Endothelial cell of umbilical vein (primary cell): Measurements from ENCODE around the gene RNF32. TPM values are rescaled to one million over a fixed set of nuclear protein-coding genes. Genes with fewer than 3 reads are reported as not detected.

ENCODE experiments used
- BruUV-seq: library from RNA; stranded (reverse); fragments of 400-500 nt; replicated peaks from 2 replicates; lab custom pipeline; 2021; lab: Mats Ljungman, UMichigan
- CTCF ChIA-PET: fragments of 300-600, 350-600 bp; sonication (Branson Sonifier 250); formaldehyde crosslinking; loops from one replicate; lab custom pipeline; 2021; ENCODE audit warnings: antibody characterized with exemption, inconsistent platforms; lab: Charles Lee
- POLR2A ChIA-PET: fragments of 300-600, 350-600 bp; sonication (Branson Sonifier 250); formaldehyde crosslinking; loops from one replicate; lab custom pipeline; 2021; ENCODE audit warnings: antibody characterized with exemption, inconsistent platforms; lab: Charles Lee
- DNase-seq: peaks from one replicate; pipeline ENCODE4 v3.0.0-alpha.2; 2011; ENCODE audit warnings: low read depth, low spot score
- FAIRE-seq: peaks from 2 replicates; lab custom pipeline; 2011; peaks lifted over from hg19 to GRCh38; lab: Jason Lieb, UNC
- H2AFZ ChIP-seq: 2 replicates; pipeline ENCODE4 v1.6.0; 2012; ENCODE audit warnings: low read depth, low read length, control low read depth, inconsistent platforms
- H3K27ac ChIP-seq: 2 replicates; pipeline ENCODE4 v1.5.1; 2011; ENCODE audit warnings: low read depth, mild to moderate bottlenecking, control low read depth, low read length, moderate library complexity; ENCODE audit not compliant: insufficient read depth
- H3K27me3 ChIP-seq, 2 experiments: 2 replicates each; pipeline versions ENCODE4 v1.6.0 to v1.6.1; 2011; ENCODE audit warnings: low read length in 2 of 2, mixed read lengths in 1 of 2; ENCODE audit not compliant: control insufficient read depth in 2 of 2, insufficient read depth in 2 of 2
- H3K36me3 ChIP-seq, 2 experiments: 2 replicates in 1 of 2; 3 replicates in 1 of 2; pipeline ENCODE4 v1.5.1; 2011; ENCODE audit warnings: low read length in 2 of 2, mild to moderate bottlenecking in 1 of 2, moderate library complexity in 1 of 2; ENCODE audit not compliant: control insufficient read depth in 2 of 2, insufficient read depth in 2 of 2; ENCODE audit errors: extremely low read depth in 1 of 2
- H3K4me1 ChIP-seq: 3 replicates; pipeline ENCODE4 v1.5.1; 2011; ENCODE audit warnings: mild to moderate bottlenecking, low read length; ENCODE audit not compliant: control insufficient read depth, insufficient read depth; ENCODE audit errors: extremely low read depth
- H3K4me2 ChIP-seq: 2 replicates; pipeline ENCODE4 v1.6.1; 2011; ENCODE audit warnings: low read length, control low read depth, mixed read lengths; ENCODE audit not compliant: insufficient read depth
- H3K4me3 ChIP-seq, 3 experiments: fragments of 200-600 bp in 1 of 3; sonication (generic), shearing (Covaris generic) in 1 of 3; replicated peaks in 1 of 3; 2 replicates each; pipeline ENCODE4 v1.5.1; 2011 to 2016; ENCODE audit warnings: control low read depth in 3 of 3, low read length in 3 of 3, mild to moderate bottlenecking in 2 of 3, inconsistent platforms in 1 of 3, low read depth in 1 of 3, moderate library complexity in 1 of 3; ENCODE audit not compliant: insufficient read depth in 1 of 3
- H3K79me2 ChIP-seq: 2 replicates; pipeline ENCODE4 v1.6.0; 2012; ENCODE audit warnings: low read length, inconsistent platforms; ENCODE audit not compliant: control insufficient read depth, insufficient read depth
- H3K9ac ChIP-seq: replicated peaks from 2 replicates; pipeline ENCODE3; 2011; ENCODE audit warnings: low read length, control low read depth; ENCODE audit not compliant: insufficient read depth; ENCODE audit errors: extremely low read depth
- H3K9me1 ChIP-seq: replicated peaks from 3 replicates; pipeline ENCODE4 v1.6.0; 2011; ENCODE audit warnings: mild to moderate bottlenecking, low read length; ENCODE audit not compliant: control insufficient read depth, insufficient read depth; ENCODE audit errors: extremely low read depth
- H3K9me3 ChIP-seq: replicated peaks from 2 replicates; pipeline ENCODE4 v1.5.1; 2012; ENCODE audit warnings: low read length, inconsistent platforms; ENCODE audit not compliant: control insufficient read depth, insufficient read depth
- H4K20me1 ChIP-seq: replicated peaks from 2 replicates; pipeline ENCODE3; 2011; ENCODE audit warnings: mild to moderate bottlenecking, low read length; ENCODE audit not compliant: control insufficient read depth, insufficient read depth; ENCODE audit errors: extremely low read depth
- EZH2 ChIP-seq: IDR thresholded peaks from 2 replicates; pipeline ENCODE4 v1.6.1; 2012; ENCODE audit warnings: borderline replicate concordance, low read depth, mild to moderate bottlenecking, moderate library complexity, low read length, inconsistent platforms; ENCODE audit not compliant: severe bottlenecking
- FOS ChIP-seq: IDR thresholded peaks from 2 replicates; pipeline ENCODE4 v1.6.1; 2011; ENCODE audit warnings: mild to moderate bottlenecking, low read length, moderate library complexity, borderline replicate concordance; ENCODE audit not compliant: insufficient read depth
- GATA2 ChIP-seq: IDR thresholded peaks from 2 replicates; pipeline ENCODE4 v1.7.0; 2011; ENCODE audit warnings: low read depth, mild to moderate bottlenecking, moderate library complexity, mixed read lengths, low read length; ENCODE audit not compliant: insufficient read length, insufficient read depth
- JUN ChIP-seq: IDR thresholded peaks from 2 replicates; pipeline ENCODE4 v1.6.1; 2011; ENCODE audit warnings: borderline replicate concordance, low read depth; ENCODE audit not compliant: insufficient read length, insufficient read depth
- MYC ChIP-seq: IDR thresholded peaks from one replicate; pipeline ENCODE4 v1.6.1; 2011; ENCODE audit warnings: mild to moderate bottlenecking, low read depth, low read length
- POLR2A ChIP-seq: IDR thresholded peaks from 2 replicates; pipeline ENCODE4 v1.6.1; 2012; ENCODE audit warnings: low read depth, mild to moderate bottlenecking, control low read depth, low read length
- POLR2AphosphoS5 ChIP-seq: IDR thresholded peaks from 2 replicates; pipeline ENCODE4 v1.6.1; 2012; ENCODE audit warnings: low read depth, mild to moderate bottlenecking, control low read depth, low read length, moderate library complexity; ENCODE audit not compliant: insufficient read depth
- dilution Hi-C: fragments of 300-500 bp; cut with MboI; formaldehyde crosslinking; loops from one replicate; pipeline ENCODE4 v1.15.0; 2019; ENCODE audit warnings: low sequenced_read_pairs; ENCODE audit not compliant: extremely low pct_ligation_motif_present
- intact Hi-C: fragments of 100-400 bp; cut with micrococcal nuclease; formaldehyde crosslinking; loops from one replicate; pipeline ENCODE4 v1.10.0; 2022
- polyA plus RNA-seq, 4 experiments: library from polyadenylated mRNA; depleted of rRNA in 3 of 4; stranded (reverse) in 3 of 4; unstranded in 1 of 4; fragments of >200 nt; gene quantifications; 2 replicates each; pipeline versions ENCODE4 v1.2.1 to v1.2.3, GENCODE V29; 2011 to 2012; ENCODE audit warnings: missing spikeins in 1 of 4
- total RNA-seq: library from RNA; stranded (reverse); gene quantifications from 2 replicates; pipeline ENCODE4 v1.2.3, GENCODE V29; 2021
- TF ChIP-seq, protein P1 (sequence below), 2 donors: IDR thresholded peaks; 1 replicate in 1 of 2; 2 replicates in 1 of 2; pipeline ENCODE4 v1.5.1; 2011; ENCODE audit warnings: low read length in 2 of 2, mild to moderate bottlenecking in 2 of 2, moderate library complexity in 2 of 2, control low read depth in 1 of 2, inconsistent platforms in 1 of 2, low read depth in 1 of 2; ENCODE audit not compliant: insufficient read depth in 1 of 2; ENCODE audit errors: extremely low read depth in 1 of 2
- TF ChIP-seq, protein P2 (sequence below): IDR thresholded peaks from 2 replicates; pipeline ENCODE4 v1.6.1; 2011; ENCODE audit not compliant: insufficient read depth, insufficient read length

Gene RNF32
- total and polyA plus RNA-seq, 2 donors (not counting 3 experiments of a cell fraction or from before 2014, with no cell fraction given): 0.14 TPM; not detected in 1

DNA sequence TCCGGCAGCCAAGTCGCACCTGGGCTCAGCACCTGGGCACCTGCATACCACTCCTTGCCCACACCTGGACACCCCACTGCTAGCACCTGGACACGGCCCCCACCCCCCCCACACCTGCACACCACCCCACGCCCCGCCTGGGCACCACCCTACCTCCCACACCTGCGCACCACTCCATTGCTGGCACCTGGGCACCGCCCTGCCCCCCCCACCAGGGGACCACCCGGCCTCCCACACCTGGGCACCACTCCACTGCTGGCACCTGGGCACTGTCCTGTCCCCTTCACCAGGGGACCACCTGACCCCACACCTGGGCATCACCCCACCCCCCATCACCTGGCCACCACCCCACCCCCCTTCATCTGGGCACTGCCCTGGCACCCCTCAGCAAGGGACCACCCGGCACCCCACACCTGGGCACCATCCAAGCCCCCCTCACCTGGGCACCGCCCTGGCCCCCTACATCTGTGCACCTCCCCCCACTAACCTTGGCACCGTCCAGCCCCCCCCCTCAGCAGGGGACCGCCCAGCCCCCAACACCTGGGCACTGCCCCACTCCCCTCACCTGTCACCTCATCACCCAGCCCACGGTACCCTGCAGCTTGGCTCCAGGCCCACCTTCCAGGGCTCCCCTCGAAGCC lies 33.8 kb upstream of the RNF32 start:
- POLR2A ChIA-PET: no interaction called here
- CTCF ChIA-PET: no interaction called here
- Histone ChIP-seq H3K27ac (no peak overlapping the region), H2AFZ (no peak overlapping the region), H3K79me2 (no peaks in the 10 kb centered on the region), H3K4me2 (no peak overlapping the region), H3K27me3 (no peaks in the 10 kb centered on the region), H3K36me3 (no peaks in the 10 kb centered on the region), H3K9ac (no peak overlapping the region), H3K9me1 (no peaks in the 10 kb centered on the region), H3K4me1 (peaks cover 14% of the 10 kb centered on the region), H3K9me3 (no peaks in the 10 kb centered on the region), H4K20me1 (no peaks in the 10 kb centered on the region), H3K4me3 (peak overlapping the region in 1 of 3 experiments; percentile 42)
- dilution Hi-C loops: no loop called here
- FAIRE-seq (no peak), DNase-seq (no peak)
- no TSS peak for BruUV-seq
- intact Hi-C loops: loop anchor here (10.0 kb wide), 1 partner anchor 132 kb away; no protein-coding TSS in a partner anchor
- TF ChIP-seq POLR2A: no peak
- TF ChIP-seq MYC: no peak
- no peak for TF ChIP-seq FOS
- TF ChIP-seq, protein P1, sequence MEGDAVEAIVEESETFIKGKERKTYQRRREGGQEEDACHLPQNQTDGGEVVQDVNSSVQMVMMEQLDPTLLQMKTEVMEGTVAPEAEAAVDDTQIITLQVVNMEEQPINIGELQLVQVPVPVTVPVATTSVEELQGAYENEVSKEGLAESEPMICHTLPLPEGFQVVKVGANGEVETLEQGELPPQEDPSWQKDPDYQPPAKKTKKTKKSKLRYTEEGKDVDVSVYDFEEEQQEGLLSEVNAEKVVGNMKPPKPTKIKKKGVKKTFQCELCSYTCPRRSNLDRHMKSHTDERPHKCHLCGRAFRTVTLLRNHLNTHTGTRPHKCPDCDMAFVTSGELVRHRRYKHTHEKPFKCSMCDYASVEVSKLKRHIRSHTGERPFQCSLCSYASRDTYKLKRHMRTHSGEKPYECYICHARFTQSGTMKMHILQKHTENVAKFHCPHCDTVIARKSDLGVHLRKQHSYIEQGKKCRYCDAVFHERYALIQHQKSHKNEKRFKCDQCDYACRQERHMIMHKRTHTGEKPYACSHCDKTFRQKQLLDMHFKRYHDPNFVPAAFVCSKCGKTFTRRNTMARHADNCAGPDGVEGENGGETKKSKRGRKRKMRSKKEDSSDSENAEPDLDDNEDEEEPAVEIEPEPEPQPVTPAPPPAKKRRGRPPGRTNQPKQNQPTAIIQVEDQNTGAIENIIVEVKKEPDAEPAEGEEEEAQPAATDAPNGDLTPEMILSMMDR (IDR thresholded peaks at IDR 0.05; ENCODE audit: extremely low read depth in 1 of 2, insufficient read depth in 1 of 2, low read depth in 1 of 2, low read length in 2 of 2): no peak
- TF ChIP-seq, protein P2, sequence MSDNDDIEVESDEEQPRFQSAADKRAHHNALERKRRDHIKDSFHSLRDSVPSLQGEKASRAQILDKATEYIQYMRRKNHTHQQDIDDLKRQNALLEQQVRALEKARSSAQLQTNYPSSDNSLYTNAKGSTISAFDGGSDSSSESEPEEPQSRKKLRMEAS: no peak
- TF ChIP-seq POLR2AphosphoS5: no peak
- TF ChIP-seq GATA2: no peak
- TF ChIP-seq JUN: no peak
- TF ChIP-seq EZH2: no peak
